ENCODE data around the gene PNMA8A. TPM values are rescaled to one million over a fixed set of nuclear protein-coding genes. Genes with fewer than 3 reads are reported as not detected.

Gene PNMA8A
- total RNA-seq, 4 donors from 2014 or later = 0.72 to 3.5 (median 1.0) TPM

GRCh38 chr19:46429999-46430398 is 41.4 kb downstream of the PNMA8A start:
- no peak for TF ChIP-seq CTCF (IDR thresholded peaks at IDR 0.05)
- no peak for ATAC-seq (ENCODE audit: low FRiP score)
- DNase-seq (ENCODE audit: low spot score) = no peak

- no peak for ATAC-seq (ENCODE audit: low FRiP score)
- TF ChIP-seq CTCF (IDR thresholded peaks at IDR 0.05) = no peak
- DNase-seq (ENCODE audit: low spot score) = no peak
Measured at GRCh38 chr19:46428239-46429135, 42.9 kb downstream of the PNMA8A start, which contains the start of gene PNMA8C. Gene PNMA8C (minus strand): TSS chr19:46428936. CDS start chr19:46428359, 577 bp downstream.

- ATAC-seq (ENCODE audit: low FRiP score) (no peak), DNase-seq (ENCODE audit: low spot score) (no peak)
- no peak for TF ChIP-seq CTCF (IDR thresholded peaks at IDR 0.05)
Measured at GRCh38 chr19:46427518-46428045, 43.8 kb downstream of the PNMA8A start.

- no peak for DNase-seq (ENCODE audit: low spot score)
- TF ChIP-seq CTCF (IDR thresholded peaks at IDR 0.05) = no peak
Measured at GRCh38 chr19:46426506-46427162, 44.7 kb downstream of the PNMA8A start.

GRCh38 chr19:46426035-46426505 is 45.3 kb downstream of the PNMA8A start:
- ATAC-seq (ENCODE audit: low FRiP score) (peak; percentile 38), DNase-seq (ENCODE audit: low spot score) (no peak)
- no peak for TF ChIP-seq CTCF (IDR thresholded peaks at IDR 0.05)

More at GRCh38 chr19:46426506-46427162, 44.7 kb downstream of the PNMA8A start:
- peak; percentile 79 for ATAC-seq (ENCODE audit: low FRiP score)

- DNase-seq (ENCODE audit: low spot score) = no peak
- ATAC-seq (ENCODE audit: low FRiP score) = no peak
- TF ChIP-seq CTCF (IDR thresholded peaks at IDR 0.05) = no peak
Measured at GRCh38 chr19:46423188-46423587, 48.2 kb downstream of the PNMA8A start.

Measured in omental fat pad (tissue), 4 donors.